ENCODE results near the gene CYP2C8. TPM values are rescaled to one million over a fixed set of nuclear protein-coding genes. Genes with fewer than 3 reads are reported as not detected.

The CYP2C8 gene
- total and polyA plus RNA-seq, 8 donors: 1.1 to 5.8 (median 2.7) TPM; not detected in 2

- Histone ChIP-seq H3K4me1 (no peaks in the 10 kb centered on the region), H3K36me3 (no peaks in the 10 kb centered on the region), H3K27me3 (no peaks in the 10 kb centered on the region), H3K27ac (no peak overlapping the region), H3K9me3 (peaks cover 0 to 36% (median 23%) of the 10 kb centered on the region in 4 donors), H3K4me3 (no peak overlapping the region)
- TF ChIP-seq POLR2AphosphoS5 (IDR thresholded peaks at IDR 0.05) (no peak), POLR2A (IDR thresholded peaks at IDR 0.05) (no peak), CTCF (IDR thresholded peaks at IDR 0.05) (no peak)
- intact Hi-C loops (cut with DNase I; ENCODE audit: low total_unique reads): no loop called here
- no peak for DNase-seq
- WGBS, 5 donors: 90 to 100% (median 97%) methylated on average over 1 of the region's 1 CpG
Measured at GRCh38 chr10:94991243-94991888, 77.9 kb downstream of the CYP2C8 start.

GRCh38 chr10:94989192-94989591 is 80.1 kb downstream of the CYP2C8 start:
- H3K9me3 ChIP-seq: peaks cover 0 to 36% (median 23%) of the 10 kb centered on the region in 4 donors
- intact Hi-C loops (cut with DNase I; ENCODE audit: low total_unique reads): no loop called here
- DNase-seq: no peak
- no peak for TF ChIP-seq POLR2A (IDR thresholded peaks at IDR 0.05)
- TF ChIP-seq CTCF (IDR thresholded peaks at IDR 0.05): no peak
- TF ChIP-seq POLR2AphosphoS5 (IDR thresholded peaks at IDR 0.05): no peak
- TF ChIP-seq EP300 (IDR thresholded peaks at IDR 0.05): no peak
- no peaks in the 10 kb centered on the region for H3K36me3 ChIP-seq
- H3K4me3 ChIP-seq: no peak overlapping the region
- H3K27ac ChIP-seq: no peak overlapping the region
- no peaks in the 10 kb centered on the region for H3K27me3 ChIP-seq
- H3K4me1 ChIP-seq: no peaks in the 10 kb centered on the region

Small RNA genes within 50 kb of the gene (small RNA-seq; reads per million reads assigned to genes)
- gene CYP2C60P: 0 reads per million in 4 donors

Other genes with a start within 250 kb of the CYP2C8 start
- gene CYP2C9, start 130.8 kb downstream of the CYP2C8 start, total RNA-seq: 100 to 1,000 TPM in 3 of 5 donors, 10 to 100 TPM in 2; 15.1 to 176 (median 118) TPM
- 1 to 10 TPM in 1 of 3 donors, under 1 TPM in 1, not detected in 1; 0.75 to 7.2 TPM for gene CYP2C9, start 130.8 kb downstream of the CYP2C8 start, polyA plus RNA-seq
- gene ACSM6, start 124.7 kb upstream of the CYP2C8 start, total RNA-seq: 1 to 10 TPM in 1 of 5 donors, under 1 TPM in 1, not detected in 3; 0.58 to 7.2 TPM
- gene ACSM6, start 124.7 kb upstream of the CYP2C8 start, polyA plus RNA-seq: 1 to 10 TPM in 1 of 3 donors, under 1 TPM in 2; 0.13 to 7.5 (median 0.68) TPM
- 100 to 1,000 TPM in 2 of 5 donors, 10 to 100 TPM in 3; 41.7 to 231 (median 83.9) TPM for gene PDLIM1, start 221.5 kb upstream of the CYP2C8 start, total RNA-seq
- 100 to 1,000 TPM; 168 to 289 (median 277) TPM for gene PDLIM1, start 221.5 kb upstream of the CYP2C8 start, polyA plus RNA-seq